GM12872 (cell line): ENCODE data around the gene POU6F1.
A peak's percentile ranks its signal among the peaks of the same experiment; 100 is the strongest.

ENCODE experiments used
- CTCF ChIP-seq: IDR thresholded peaks from 3 replicates; pipeline ENCODE4 v1.5.1; 2011; ENCODE audit warnings: low read depth, mild to moderate bottlenecking, low read length, moderate library complexity; ENCODE audit not compliant: insufficient read depth

The POU6F1 gene

GRCh38 chr12:51238510-51239334, 20.9 kb upstream of the POU6F1 start, which contains the start of gene DAZAP2:
Gene DAZAP2 (plus strand): TSS chr12:51238826. CDS start chr12:51238908, 82 bp downstream.
- TF ChIP-seq CTCF, result peak; percentile 32; the same call in 1 of the 3 replicates

GRCh38 chr12:51238037-51238509, 20.2 kb upstream of the POU6F1 start:
- no peak for TF ChIP-seq CTCF

GRCh38 chr12:51234530-51234929, 16.7 kb upstream of the POU6F1 start:
- TF ChIP-seq CTCF, result no peak

GRCh38 chr12:51232642-51233041, 14.8 kb upstream of the POU6F1 start:
- TF ChIP-seq CTCF, result no peak

GRCh38 chr12:51229116-51229809, 11.4 kb upstream of the POU6F1 start:
- no peak for TF ChIP-seq CTCF

- no peak for TF ChIP-seq CTCF
These were observed 10.1 kb upstream of the POU6F1 start for GRCh38 chr12:51227962-51228361.

GRCh38 chr12:51225771-51226170, 7.9 kb upstream of the POU6F1 start:
- no peak for TF ChIP-seq CTCF
